CD4-positive, alpha-beta memory T cell (primary cell): ENCODE data around the gene PRR14. TPM values are rescaled to one million over a fixed set of nuclear protein-coding genes. Genes with fewer than 3 reads are reported as not detected.

Source experiments
- CTCF ChIA-PET: fragments of 350-600 bp; sonication (Branson Sonifier 250); formaldehyde crosslinking; loops from one replicate; lab custom pipeline; 2021; ENCODE audit warnings: inconsistent platforms; ENCODE audit not compliant: partially characterized antibody; lab: Charles Lee
- POLR2A ChIA-PET: fragments of 350-600 bp; sonication (Branson Sonifier 250); formaldehyde crosslinking; loops from one replicate; lab custom pipeline; 2021; ENCODE audit not compliant: partially characterized antibody; lab: Charles Lee
- DNase-seq, 5 donors: peaks; one replicate each; pipeline versions ENCODE4 v3.0.0 to v3.0.0-alpha.2; 2020 to 2022; ENCODE audit warnings: mixed read lengths in 1 of 5
- H3K27ac ChIP-seq: one replicate; pipeline ENCODE4 v1.7.0; 2013; ENCODE audit warnings: low read depth, low read length
- H3K27me3 ChIP-seq: 2 replicates; pipeline ENCODE4 v1.7.0; 2013; ENCODE audit warnings: mild to moderate bottlenecking, low read length, moderate library complexity; ENCODE audit not compliant: insufficient read depth
- H3K36me3 ChIP-seq: 2 replicates; pipeline ENCODE4 v1.7.0; 2013; ENCODE audit warnings: mild to moderate bottlenecking, low read length, moderate library complexity; ENCODE audit not compliant: insufficient read depth
- H3K4me1 ChIP-seq: 2 replicates; pipeline ENCODE4 v1.7.0; 2013; ENCODE audit warnings: mild to moderate bottlenecking, low read length, moderate library complexity; ENCODE audit not compliant: insufficient read depth
- H3K4me3 ChIP-seq, 2 donors: one replicate each; pipeline ENCODE4 v1.7.0; 2013; ENCODE audit warnings: low read length in 2 of 2, mild to moderate bottlenecking in 1 of 2
- H3K9me3 ChIP-seq, 2 donors: one replicate each; pipeline ENCODE4 v1.7.0; 2013; ENCODE audit warnings: low read length in 2 of 2, control low read depth in 1 of 2; ENCODE audit not compliant: control insufficient read depth in 1 of 2
- H3K27ac Mint-ChIP-seq, 7 donors: one replicate each; pipeline ENCODE4 v1.8.0; 2020 to 2021; ENCODE audit warnings: mixed read lengths in 7 of 7, mild to moderate bottlenecking in 6 of 7, inconsistent platforms in 3 of 7, moderate library complexity in 3 of 7
- H3K27me3 Mint-ChIP-seq, 2 donors: one replicate each; pipeline ENCODE4 v1.8.0; 2020 to 2021; ENCODE audit warnings: mixed read lengths in 2 of 2
- H3K36me3 Mint-ChIP-seq, 2 donors: one replicate each; pipeline ENCODE4 v1.8.0; 2020 to 2021; ENCODE audit warnings: mixed read lengths in 2 of 2, inconsistent platforms in 1 of 2, mild to moderate bottlenecking in 1 of 2
- H3K4me1 Mint-ChIP-seq, 4 donors: one replicate each; pipeline ENCODE4 v1.8.0; 2020 to 2021; ENCODE audit warnings: mixed read lengths in 4 of 4, mild to moderate bottlenecking in 1 of 4
- H3K4me3 Mint-ChIP-seq, 8 donors: one replicate each; pipeline ENCODE4 v1.8.0; 2020 to 2021; ENCODE audit warnings: mixed read lengths in 8 of 8, mild to moderate bottlenecking in 7 of 8, moderate library complexity in 6 of 8, inconsistent platforms in 3 of 8
- H3K9me3 Mint-ChIP-seq, 8 donors: one replicate each; pipeline ENCODE4 v1.8.0; 2020 to 2021; ENCODE audit warnings: mixed read lengths in 8 of 8, mild to moderate bottlenecking in 5 of 8, inconsistent platforms in 3 of 8, moderate library complexity in 1 of 8
- intact Hi-C: fragments of 100-400 bp; cut with micrococcal nuclease; formaldehyde crosslinking; loops from one replicate; pipeline ENCODE4 v1.15.1; 2023
- polyA plus RNA-seq, 2 donors: library from polyadenylated mRNA; unstranded; fragments of 300-500 nt; fragmentation: Illumina TruSeq; gene quantifications; one replicate each; pipeline ENCODE4 v1.2.3, GENCODE V29; 2021
- total RNA-seq, 2 experiments: library from RNA; stranded (reverse); gene quantifications; one replicate each; pipeline ENCODE4 v1.2.3, GENCODE V29; 2021

The PRR14 gene
- total and polyA plus RNA-seq, 4 experiments from 2014 or later: 8.7 to 100 (median 59.0) TPM

- ChIA-PET CTCF (interaction anchor here (1.0 to 1.1 kb wide), 2 partner anchors 31 to 181 kb away, joined by 3 to 5 read pairs; no protein-coding TSS in a partner anchor), POLR2A (no interaction called here)
- Mint-ChIP-seq H3K4me3 (peak overlapping the region in 6 of 8 donors; percentile 15 to 57 (median 28)), H3K27me3 (no peaks in the 10 kb centered on the region), H3K36me3 (peaks cover 41 to 69% of the 10 kb centered on the region in 2 donors), H3K4me1 (peaks cover 27 to 48% (median 36%) of the 10 kb centered on the region in 4 donors), H3K9me3 (peaks cover 0 to 4% (median 0%) of the 10 kb centered on the region in 8 donors), H3K27ac (peak overlapping the region in 5 of 7 donors; percentile 51 to 90 (median 86))
- no peaks in the 10 kb centered on the region for H3K27me3 ChIP-seq
- peaks cover 68% of the 10 kb centered on the region for H3K36me3 ChIP-seq
- DNase-seq: no peak
- no peak overlapping the region for H3K4me3 ChIP-seq
- no peak overlapping the region for H3K27ac ChIP-seq
- H3K4me1 ChIP-seq: peaks cover 37% of the 10 kb centered on the region
- H3K9me3 ChIP-seq: no peaks in the 10 kb centered on the region
- intact Hi-C loops: no loop called here
Measured at GRCh38 chr16:30663038-30663437, 12.3 kb downstream of the PRR14 start.

GRCh38 chr16:30663820-30664219, 13.1 kb downstream of the PRR14 start:
- H3K27ac Mint-ChIP-seq: peak overlapping the region in 6 of 7 donors; percentile 23 to 90 (median 82)
- H3K27me3 ChIP-seq: no peaks in the 10 kb centered on the region
- ChIA-PET CTCF (interaction anchor here (1.0 to 1.3 kb wide), 3 partner anchors 30 to 181 kb away, joined by 3 to 5 read pairs (median 4); no protein-coding TSS in a partner anchor), POLR2A (no interaction called here)
- no peaks in the 10 kb centered on the region for H3K9me3 ChIP-seq
- no peaks in the 10 kb centered on the region for H3K9me3 Mint-ChIP-seq
- H3K27me3 Mint-ChIP-seq: no peaks in the 10 kb centered on the region
- H3K4me3 Mint-ChIP-seq: peak overlapping the region in 2 of 8 donors; percentile 7 to 15
- peaks cover 72% of the 10 kb centered on the region for H3K36me3 ChIP-seq
- H3K4me1 Mint-ChIP-seq: peaks cover 27 to 43% (median 34%) of the 10 kb centered on the region in 4 donors
- peaks cover 37% of the 10 kb centered on the region for H3K4me1 ChIP-seq
- intact Hi-C loops: no loop called here
- peaks cover 45 to 66% of the 10 kb centered on the region in 2 donors for H3K36me3 Mint-ChIP-seq
- H3K27ac ChIP-seq: peak overlapping the region; percentile 35
- no peak overlapping the region for H3K4me3 ChIP-seq
- DNase-seq: no peak

- no peak overlapping the region for H3K4me3 Mint-ChIP-seq
- ChIA-PET POLR2A (interaction anchor here (1.1 kb wide), 1 partner anchor 33 kb away, joined by 5 read pairs; no protein-coding TSS in a partner anchor), CTCF (interaction anchor here (1.3 to 3.0 kb wide), 2 partner anchors 29 to 35 kb away, joined by 4 to 17 read pairs; no protein-coding TSS in a partner anchor)
- no peaks in the 10 kb centered on the region for H3K27me3 Mint-ChIP-seq
- Histone ChIP-seq H3K4me1 (peaks cover 37% of the 10 kb centered on the region), H3K27ac (no peak overlapping the region), H3K27me3 (no peaks in the 10 kb centered on the region), H3K4me3 (no peak overlapping the region), H3K36me3 (peaks cover 77% of the 10 kb centered on the region), H3K9me3 (no peaks in the 10 kb centered on the region)
- no peaks in the 10 kb centered on the region for H3K9me3 Mint-ChIP-seq
- H3K4me1 Mint-ChIP-seq: peaks cover 27 to 42% (median 33%) of the 10 kb centered on the region in 4 donors
- intact Hi-C loops: no loop called here
- H3K36me3 Mint-ChIP-seq: peaks cover 45 to 66% of the 10 kb centered on the region in 2 donors
- peak overlapping the region in 2 of 7 donors; percentile 46 to 74 for H3K27ac Mint-ChIP-seq
- DNase-seq: no peak
Measured at GRCh38 chr16:30664616-30665109, 13.9 kb downstream of the PRR14 start.

GRCh38 chr16:30665155-30665829, 14.5 kb downstream of the PRR14 start:
- H3K4me1 Mint-ChIP-seq: peaks cover 27 to 41% (median 33%) of the 10 kb centered on the region in 4 donors
- ChIA-PET POLR2A (interaction anchor here (0.7 to 1.1 kb wide), 2 partner anchors 32 to 54 kb away, joined by 3 to 5 read pairs; no protein-coding TSS in a partner anchor), CTCF (interaction anchor here (1.2 to 3.0 kb wide), 3 partner anchors 29 to 256 kb away, joined by 4 to 17 read pairs (median 4); no protein-coding TSS in a partner anchor)
- peaks cover 36% of the 10 kb centered on the region for H3K4me1 ChIP-seq
- H3K36me3 ChIP-seq: peaks cover 83% of the 10 kb centered on the region
- no peak overlapping the region for H3K27ac ChIP-seq
- no peak for DNase-seq
- peak overlapping the region in 1 of 8 donors; percentile 44 for H3K4me3 Mint-ChIP-seq
- no peaks in the 10 kb centered on the region for H3K9me3 Mint-ChIP-seq
- no peaks in the 10 kb centered on the region for H3K27me3 ChIP-seq
- peak overlapping the region in 3 of 7 donors; percentile 29 to 74 (median 46) for H3K27ac Mint-ChIP-seq
- intact Hi-C loops: no loop called here
- H3K4me3 ChIP-seq: no peak overlapping the region
- H3K36me3 Mint-ChIP-seq: peaks cover 45 to 71% of the 10 kb centered on the region in 2 donors
- no peaks in the 10 kb centered on the region for H3K27me3 Mint-ChIP-seq
- no peaks in the 10 kb centered on the region for H3K9me3 ChIP-seq

GRCh38 chr16:30665830-30666190, 15.1 kb downstream of the PRR14 start:
- intact Hi-C loops: no loop called here
- peaks cover 41 to 70% of the 10 kb centered on the region in 2 donors for H3K36me3 Mint-ChIP-seq

DNA sequence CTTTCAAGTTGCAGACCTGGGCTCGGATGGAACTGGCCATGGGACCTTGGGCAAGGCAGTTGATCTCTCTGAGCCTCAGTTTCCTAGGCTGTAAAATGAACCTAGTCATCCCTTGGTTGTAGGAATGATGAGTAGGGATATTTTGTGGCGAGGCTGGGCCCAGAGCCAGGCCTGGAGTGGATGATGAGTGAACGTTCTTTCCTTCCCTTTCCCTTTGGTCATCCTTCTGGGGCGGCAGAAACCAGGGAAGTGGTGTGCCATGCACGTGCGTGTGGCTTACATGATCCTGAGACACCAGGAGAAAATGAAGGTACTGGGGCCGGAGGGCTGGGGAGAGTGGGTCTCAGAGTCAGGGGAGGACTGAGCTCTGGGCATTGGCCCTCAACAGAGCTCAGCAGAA, 15.9 kb downstream of the PRR14 start:
- Histone ChIP-seq H3K36me3 (peaks cover 75% of the 10 kb centered on the region), H3K4me3 (no peak overlapping the region), H3K9me3 (no peaks in the 10 kb centered on the region), H3K27ac (no peak overlapping the region), H3K27me3 (no peaks in the 10 kb centered on the region), H3K4me1 (peaks cover 23% of the 10 kb centered on the region)
- ChIA-PET CTCF (interaction anchor here (3.0 kb wide), 1 partner anchor 27 kb away, joined by 17 read pairs; no protein-coding TSS in a partner anchor), POLR2A (no interaction called here)
- no peaks in the 10 kb centered on the region for H3K9me3 Mint-ChIP-seq
- H3K27ac Mint-ChIP-seq: peak overlapping the region in 3 of 7 donors; percentile 4 to 68 (median 24)
- no peak for DNase-seq
- H3K36me3 Mint-ChIP-seq: peaks cover 33 to 64% of the 10 kb centered on the region in 2 donors
- peaks cover 16 to 27% (median 20%) of the 10 kb centered on the region in 4 donors for H3K4me1 Mint-ChIP-seq
- H3K4me3 Mint-ChIP-seq: no peak overlapping the region
- intact Hi-C loops: no loop called here
- H3K27me3 Mint-ChIP-seq: no peaks in the 10 kb centered on the region

More at GRCh38 chr16:30665830-30666190, 15.1 kb downstream of the PRR14 start:
- DNase-seq: no peak
- Histone ChIP-seq H3K27me3 (no peaks in the 10 kb centered on the region), H3K4me3 (no peak overlapping the region), H3K36me3 (peaks cover 83% of the 10 kb centered on the region), H3K9me3 (no peaks in the 10 kb centered on the region), H3K27ac (no peak overlapping the region), H3K4me1 (peaks cover 31% of the 10 kb centered on the region)
- POLR2A ChIA-PET: interaction anchor here (0.7 kb wide), 1 partner anchor 54 kb away, joined by 3 read pairs; no protein-coding TSS in a partner anchor
- no peaks in the 10 kb centered on the region for H3K27me3 Mint-ChIP-seq
- no peak overlapping the region for H3K4me3 Mint-ChIP-seq
- H3K27ac Mint-ChIP-seq: peak overlapping the region in 3 of 7 donors; percentile 12 to 24 (median 13)
- no peaks in the 10 kb centered on the region for H3K9me3 Mint-ChIP-seq
- peaks cover 23 to 36% (median 28%) of the 10 kb centered on the region in 4 donors for H3K4me1 Mint-ChIP-seq
- CTCF ChIA-PET: interaction anchor here (1.2 to 3.0 kb wide), 2 partner anchors 28 to 256 kb away, joined by 4 to 17 read pairs; no protein-coding TSS in a partner anchor
